GM12872 (cell line): ENCODE results near the gene SMC1B.

Experiments
- TF ChIP-seq, protein P1 (sequence below): IDR thresholded peaks from 3 replicates; pipeline ENCODE4 v1.5.1; 2011; ENCODE audit warnings: low read depth, mild to moderate bottlenecking, low read length, moderate library complexity; ENCODE audit not compliant: insufficient read depth

Gene SMC1B

DNA sequence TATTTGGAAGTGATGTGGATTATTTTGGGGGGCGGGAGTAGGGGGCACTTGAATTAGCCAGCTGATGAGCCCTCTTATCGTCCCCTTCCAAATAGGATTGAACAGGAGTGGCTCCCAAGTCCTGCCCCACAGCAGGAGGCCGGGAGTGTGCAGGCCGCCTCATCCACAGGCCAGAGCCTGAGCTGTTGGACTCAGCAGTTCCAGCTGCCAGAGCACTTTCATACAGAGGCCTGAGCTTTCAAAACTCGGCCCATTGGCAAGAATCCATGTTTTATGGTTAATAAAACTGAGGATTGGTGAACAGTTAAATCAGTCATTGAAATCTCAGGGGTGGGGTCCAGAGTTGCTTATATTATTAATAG is 94.1 kb downstream of the SMC1B start:
- TF ChIP-seq, protein P1, sequence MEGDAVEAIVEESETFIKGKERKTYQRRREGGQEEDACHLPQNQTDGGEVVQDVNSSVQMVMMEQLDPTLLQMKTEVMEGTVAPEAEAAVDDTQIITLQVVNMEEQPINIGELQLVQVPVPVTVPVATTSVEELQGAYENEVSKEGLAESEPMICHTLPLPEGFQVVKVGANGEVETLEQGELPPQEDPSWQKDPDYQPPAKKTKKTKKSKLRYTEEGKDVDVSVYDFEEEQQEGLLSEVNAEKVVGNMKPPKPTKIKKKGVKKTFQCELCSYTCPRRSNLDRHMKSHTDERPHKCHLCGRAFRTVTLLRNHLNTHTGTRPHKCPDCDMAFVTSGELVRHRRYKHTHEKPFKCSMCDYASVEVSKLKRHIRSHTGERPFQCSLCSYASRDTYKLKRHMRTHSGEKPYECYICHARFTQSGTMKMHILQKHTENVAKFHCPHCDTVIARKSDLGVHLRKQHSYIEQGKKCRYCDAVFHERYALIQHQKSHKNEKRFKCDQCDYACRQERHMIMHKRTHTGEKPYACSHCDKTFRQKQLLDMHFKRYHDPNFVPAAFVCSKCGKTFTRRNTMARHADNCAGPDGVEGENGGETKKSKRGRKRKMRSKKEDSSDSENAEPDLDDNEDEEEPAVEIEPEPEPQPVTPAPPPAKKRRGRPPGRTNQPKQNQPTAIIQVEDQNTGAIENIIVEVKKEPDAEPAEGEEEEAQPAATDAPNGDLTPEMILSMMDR, result no peak

DNA sequence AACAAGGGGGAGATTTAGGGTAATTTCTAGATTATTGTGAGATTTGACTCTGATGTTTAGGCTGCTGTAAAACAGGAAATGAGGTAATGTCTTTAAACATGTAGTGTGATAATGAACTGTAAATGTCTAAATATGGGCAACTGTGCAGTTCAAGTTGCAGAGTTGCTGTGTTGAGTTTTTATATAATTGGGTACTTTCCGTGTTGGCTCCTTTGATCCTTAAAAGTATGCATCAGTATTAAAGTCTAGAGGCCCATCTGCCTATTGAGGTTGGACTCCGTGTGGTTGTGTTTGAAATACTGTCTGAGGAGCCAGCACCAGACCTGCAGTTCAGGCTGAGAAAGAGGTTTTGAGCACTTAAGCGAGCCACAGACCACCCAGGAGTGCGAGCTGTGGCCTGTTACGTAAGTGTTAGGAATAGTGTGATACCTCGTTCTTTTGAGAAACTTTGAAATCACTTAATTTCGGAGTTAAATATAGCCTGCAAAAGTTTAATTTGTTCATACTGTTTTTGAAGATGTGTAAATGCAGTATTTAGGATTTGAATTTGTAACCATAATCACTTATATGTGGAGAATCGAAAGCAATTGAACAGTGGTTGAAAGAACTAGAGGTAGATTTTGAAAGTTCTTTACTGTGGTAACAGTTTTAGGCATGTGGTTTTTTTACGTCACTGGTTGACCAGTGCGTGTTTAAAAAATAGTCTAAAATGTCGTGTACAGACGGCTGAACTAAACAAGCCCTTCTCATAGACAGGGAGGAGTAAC is 94.7 kb downstream of the SMC1B start:
- TF ChIP-seq, protein P1, result no peak

DNA sequence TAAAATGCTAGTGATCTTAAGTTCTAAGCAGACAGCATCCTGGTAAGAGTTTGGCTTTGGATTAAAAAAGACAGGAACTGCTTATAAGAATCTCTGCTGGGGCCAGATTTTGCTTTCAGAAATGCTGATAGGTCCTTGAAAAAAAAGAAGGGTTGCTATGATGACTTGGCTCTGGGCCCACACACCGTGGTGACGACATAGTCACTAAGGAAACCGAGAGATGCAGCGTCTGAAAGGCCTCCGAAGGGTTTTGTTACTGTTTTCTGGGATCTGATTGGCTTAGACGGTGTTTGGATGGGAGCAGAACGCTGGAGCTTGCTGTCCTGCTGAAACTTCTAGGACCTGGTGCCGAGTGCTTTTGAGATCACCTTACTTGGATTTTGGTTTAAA is 95.2 kb downstream of the SMC1B start:
- TF ChIP-seq, protein P1, result no peak

DNA sequence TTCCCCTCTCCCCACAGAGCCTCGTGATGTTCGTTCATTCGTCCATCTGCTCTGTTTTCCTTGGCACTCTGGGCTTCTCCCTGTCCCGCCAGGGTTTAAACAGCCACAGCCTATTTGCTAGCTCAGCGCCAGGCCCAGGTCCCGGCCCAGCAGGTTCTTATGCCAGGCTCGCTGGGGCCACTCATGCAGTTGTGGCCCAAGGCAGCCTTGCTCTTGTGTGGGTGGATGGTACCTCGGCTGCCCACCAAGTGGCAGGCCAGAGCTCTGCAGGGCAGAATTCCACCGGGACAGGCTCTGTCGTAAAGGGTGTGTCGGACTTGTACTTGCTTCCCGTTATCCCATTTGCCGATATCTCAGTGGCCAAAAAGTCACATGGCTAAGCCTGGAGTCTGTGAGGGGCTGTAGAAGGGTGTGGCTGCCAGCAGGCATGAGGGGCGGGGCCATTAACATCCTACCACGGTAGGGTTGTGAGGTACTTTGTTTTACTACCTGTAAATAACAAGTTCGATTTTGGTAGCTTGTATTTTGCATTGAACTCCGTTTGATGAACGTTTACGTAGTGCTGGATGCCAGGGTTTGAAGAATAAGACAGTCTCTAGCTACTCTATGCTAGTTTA is 95.7 kb downstream of the SMC1B start:
- TF ChIP-seq, protein P1, result 0 out of 3 replicates have a peak, but pooled peaks have one; percentile 12

DNA sequence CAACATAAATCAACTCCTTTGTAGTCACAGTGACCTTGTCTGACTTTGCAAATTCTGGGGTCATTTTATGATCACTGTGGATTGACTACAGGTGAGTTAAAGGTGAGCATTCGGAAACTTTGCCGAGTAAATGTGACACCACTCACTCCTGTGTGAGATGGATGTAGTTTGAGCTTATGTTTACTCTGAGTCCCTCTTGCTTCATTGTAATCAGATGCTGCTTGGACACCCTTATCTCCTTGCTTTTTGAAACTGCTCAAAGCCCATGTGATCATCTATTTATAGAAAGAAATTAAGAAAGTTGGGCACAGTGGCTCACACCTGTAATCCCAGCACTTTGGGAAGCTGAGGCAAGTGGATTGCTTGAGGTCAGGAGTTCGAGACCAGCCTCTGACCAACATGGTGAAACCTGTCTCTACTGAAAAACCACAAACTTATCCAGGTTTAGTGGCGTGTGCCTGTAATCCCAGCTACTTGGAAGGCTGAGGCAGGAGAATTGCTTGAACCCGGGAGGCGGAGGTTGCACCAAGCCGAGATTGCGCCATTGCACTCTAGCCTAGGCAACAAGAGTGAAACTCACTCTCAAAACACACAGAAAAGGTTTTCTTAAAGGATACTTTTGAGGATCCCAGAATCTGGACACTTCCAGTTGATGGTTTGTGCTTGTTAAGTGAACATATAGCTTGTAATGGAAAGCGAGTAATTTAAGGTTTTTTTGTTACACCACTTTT is 96.4 kb downstream of the SMC1B start:
- TF ChIP-seq, protein P1, result no peak

DNA sequence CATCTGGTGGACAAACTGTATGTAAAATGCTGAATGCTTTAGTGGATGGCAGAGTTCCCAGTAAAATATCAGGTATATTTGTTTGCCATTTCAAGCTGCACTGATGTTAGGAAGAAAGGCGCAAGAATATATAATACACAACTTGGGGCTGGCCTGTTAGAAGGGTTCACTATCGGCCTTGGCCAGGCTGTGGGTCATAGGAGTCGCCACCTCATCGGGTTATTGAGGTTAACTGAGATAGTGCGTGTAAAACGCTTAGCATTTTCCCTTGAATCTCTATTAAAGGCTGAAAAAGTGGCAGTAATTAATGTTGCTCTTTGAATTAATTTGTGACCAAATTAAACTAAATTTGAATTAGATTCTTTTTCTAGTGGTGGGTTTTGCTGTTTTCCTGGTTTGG is 98.6 kb downstream of the SMC1B start:
- TF ChIP-seq, protein P1, result no peak

DNA sequence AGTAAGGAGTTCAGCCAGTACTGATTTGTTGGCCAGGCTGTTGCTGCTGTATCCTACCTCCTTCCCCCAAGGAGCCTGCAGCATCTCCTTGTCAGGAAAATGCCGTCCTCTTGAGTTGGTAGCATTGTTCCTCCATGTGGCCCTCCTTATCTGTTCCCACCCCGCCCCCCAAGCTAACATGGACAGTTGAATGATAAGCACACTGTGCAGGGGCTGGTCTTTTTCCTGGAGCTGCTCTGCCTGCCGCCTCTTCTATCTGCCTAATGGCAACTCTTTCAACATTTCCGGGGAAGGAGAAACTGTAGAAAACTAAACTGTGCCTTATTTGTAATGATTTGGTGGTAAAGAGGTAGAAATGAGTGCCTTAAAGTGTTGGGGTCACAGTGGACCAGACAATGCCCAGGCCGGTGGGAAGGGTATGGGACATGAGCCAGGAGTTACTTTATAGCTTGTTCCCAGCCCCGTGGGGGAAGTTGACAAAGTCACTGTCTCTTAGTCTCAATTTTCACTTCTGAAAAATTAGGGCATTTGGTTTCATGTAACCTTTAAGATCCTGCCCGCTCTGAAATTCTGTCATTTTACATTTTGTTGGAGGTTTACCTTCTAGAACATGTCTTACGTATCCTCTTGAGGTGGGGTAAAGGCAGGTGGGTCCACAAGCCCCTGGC is 99.2 kb downstream of the SMC1B start:
- TF ChIP-seq, protein P1, result no peak
